ENCODE data around the gene UBE2QL1. TPM values are rescaled to one million over a fixed set of nuclear protein-coding genes. Genes with fewer than 3 reads are reported as not detected.

UBE2QL1 gene
- total RNA-seq, 1 experiment from 2014 or later, result 2.6 TPM

GRCh38 chr5:6496636-6497035 is 48.0 kb downstream of the UBE2QL1 start:
- ChIA-PET POLR2A (ENCODE audit: low non-redundant PET) (no interaction called here), CTCF (no interaction called here)
- DNase-seq (ENCODE audit: low spot score), result no peak
- Histone ChIP-seq H3K27ac (ENCODE audit: low read depth, low read length, poor library complexity, severe bottlenecking) (no peak overlapping the region), H3K4me3 (ENCODE audit: low read depth, low read length, poor library complexity, severe bottlenecking) (no peak overlapping the region), H3K36me3 (ENCODE audit: insufficient read depth, low read length, poor library complexity, severe bottlenecking) (no peaks in the 10 kb centered on the region), H3K4me1 (ENCODE audit: insufficient read depth, low read length, poor library complexity, severe bottlenecking) (no peaks in the 10 kb centered on the region), H3K27me3 (replicated peaks; ENCODE audit: insufficient read depth, low read depth, low read length, poor library complexity) (no peaks in the 10 kb centered on the region), H3K9me3 (ENCODE audit: low read depth, low read length, poor library complexity, severe bottlenecking) (no peaks in the 10 kb centered on the region)
- intact Hi-C loops (cut with micrococcal nuclease; ENCODE audit: unreplicated experiment), result no loop called here
- TF ChIP-seq, protein P1, sequence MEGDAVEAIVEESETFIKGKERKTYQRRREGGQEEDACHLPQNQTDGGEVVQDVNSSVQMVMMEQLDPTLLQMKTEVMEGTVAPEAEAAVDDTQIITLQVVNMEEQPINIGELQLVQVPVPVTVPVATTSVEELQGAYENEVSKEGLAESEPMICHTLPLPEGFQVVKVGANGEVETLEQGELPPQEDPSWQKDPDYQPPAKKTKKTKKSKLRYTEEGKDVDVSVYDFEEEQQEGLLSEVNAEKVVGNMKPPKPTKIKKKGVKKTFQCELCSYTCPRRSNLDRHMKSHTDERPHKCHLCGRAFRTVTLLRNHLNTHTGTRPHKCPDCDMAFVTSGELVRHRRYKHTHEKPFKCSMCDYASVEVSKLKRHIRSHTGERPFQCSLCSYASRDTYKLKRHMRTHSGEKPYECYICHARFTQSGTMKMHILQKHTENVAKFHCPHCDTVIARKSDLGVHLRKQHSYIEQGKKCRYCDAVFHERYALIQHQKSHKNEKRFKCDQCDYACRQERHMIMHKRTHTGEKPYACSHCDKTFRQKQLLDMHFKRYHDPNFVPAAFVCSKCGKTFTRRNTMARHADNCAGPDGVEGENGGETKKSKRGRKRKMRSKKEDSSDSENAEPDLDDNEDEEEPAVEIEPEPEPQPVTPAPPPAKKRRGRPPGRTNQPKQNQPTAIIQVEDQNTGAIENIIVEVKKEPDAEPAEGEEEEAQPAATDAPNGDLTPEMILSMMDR (conservative IDR thresholded peaks at IDR 0.05; ENCODE audit: low read depth, low read length), result no peak
- no peak for TF ChIP-seq EZH2 (IDR thresholded peaks at IDR 0.05; ENCODE audit: borderline replicate concordance, low read depth, low read length, poor library complexity, severe bottlenecking)
- BruUV-seq (replicated peaks), result no TSS peak

DNA sequence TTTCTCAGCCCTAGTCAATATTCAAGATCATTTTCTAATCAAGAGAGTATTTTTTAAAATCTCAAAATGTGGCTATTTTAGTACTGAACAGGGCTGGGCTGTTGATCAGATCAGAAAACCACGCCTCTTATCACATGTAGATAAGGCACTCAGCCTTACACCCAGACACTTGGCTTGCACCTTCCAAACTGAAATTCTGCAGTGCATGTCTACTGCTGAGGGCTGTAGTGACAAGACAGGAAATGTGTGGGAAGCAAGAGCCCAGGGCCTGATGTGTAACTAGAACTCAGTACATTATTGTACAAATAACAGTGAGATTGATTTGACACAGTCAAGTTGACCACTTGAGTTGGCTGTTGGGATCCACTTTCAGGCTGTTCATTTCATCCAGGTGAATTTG is 48.6 kb downstream of the UBE2QL1 start:
- H3K36me3 ChIP-seq (ENCODE audit: insufficient read depth, low read length, poor library complexity, severe bottlenecking), result no peaks in the 10 kb centered on the region
- no peak overlapping the region for H3K4me3 ChIP-seq (ENCODE audit: low read depth, low read length, poor library complexity, severe bottlenecking)
- POLR2A ChIA-PET (ENCODE audit: low non-redundant PET), result no interaction called here
- no peak for DNase-seq (ENCODE audit: low spot score)
- intact Hi-C loops (cut with micrococcal nuclease; ENCODE audit: unreplicated experiment), result no loop called here
- CTCF ChIA-PET, result no interaction called here
- no peak for TF ChIP-seq EZH2 (IDR thresholded peaks at IDR 0.05; ENCODE audit: borderline replicate concordance, low read depth, low read length, poor library complexity, severe bottlenecking)
- TF ChIP-seq, protein P1 (conservative IDR thresholded peaks at IDR 0.05; ENCODE audit: low read depth, low read length), result no peak
- no peaks in the 10 kb centered on the region for H3K4me1 ChIP-seq (ENCODE audit: insufficient read depth, low read length, poor library complexity, severe bottlenecking)
- H3K27me3 ChIP-seq (replicated peaks; ENCODE audit: insufficient read depth, low read depth, low read length, poor library complexity), result no peaks in the 10 kb centered on the region
- H3K27ac ChIP-seq (ENCODE audit: low read depth, low read length, poor library complexity, severe bottlenecking), result no peak overlapping the region
- no peaks in the 10 kb centered on the region for H3K9me3 ChIP-seq (ENCODE audit: low read depth, low read length, poor library complexity, severe bottlenecking)
- BruUV-seq (replicated peaks), result no TSS peak

- CTCF ChIA-PET, result no interaction called here
- POLR2A ChIA-PET (ENCODE audit: low non-redundant PET), result no interaction called here
- no peaks in the 10 kb centered on the region for H3K27me3 ChIP-seq (replicated peaks; ENCODE audit: insufficient read depth, low read depth, low read length, poor library complexity)
- intact Hi-C loops (cut with micrococcal nuclease; ENCODE audit: unreplicated experiment), result no loop called here
- no peak overlapping the region for H3K4me3 ChIP-seq (ENCODE audit: low read depth, low read length, poor library complexity, severe bottlenecking)
- H3K9me3 ChIP-seq (ENCODE audit: low read depth, low read length, poor library complexity, severe bottlenecking), result no peaks in the 10 kb centered on the region
- no peaks in the 10 kb centered on the region for H3K36me3 ChIP-seq (ENCODE audit: insufficient read depth, low read length, poor library complexity, severe bottlenecking)
- no peak for TF ChIP-seq EZH2 (IDR thresholded peaks at IDR 0.05; ENCODE audit: borderline replicate concordance, low read depth, low read length, poor library complexity, severe bottlenecking)
- TF ChIP-seq, protein P1 (conservative IDR thresholded peaks at IDR 0.05; ENCODE audit: low read depth, low read length), result no peak
- no peaks in the 10 kb centered on the region for H3K4me1 ChIP-seq (ENCODE audit: insufficient read depth, low read length, poor library complexity, severe bottlenecking)
- no peak for DNase-seq (ENCODE audit: low spot score)
- no TSS peak for BruUV-seq (replicated peaks)
- no peak overlapping the region for H3K27ac ChIP-seq (ENCODE audit: low read depth, low read length, poor library complexity, severe bottlenecking)
These were observed 50.3 kb downstream of the UBE2QL1 start for GRCh38 chr5:6498968-6499367.
